Right lobe of liver (tissue), 6 donors: ENCODE results near the gene STK32B. TPM values are rescaled to one million over a fixed set of nuclear protein-coding genes. Genes with fewer than 3 reads are reported as not detected.

Experiments
- ATAC-seq, 4 donors: fragments of 200-7000 bp; cut with Tn5 transposase; one replicate each; pipeline ENCODE4 v1.9.1; 2020; ENCODE audit warnings: mild to moderate bottlenecking in 4 of 4, moderate library complexity in 4 of 4
- DNase-seq, 3 donors: peaks; one replicate each; pipeline ENCODE4 v3.0.0-alpha.2; 2020
- H3K27ac ChIP-seq, 3 donors: fragments of 200-600 bp; one replicate each; pipeline ENCODE4 v1.8.0; 2022
- H3K27me3 ChIP-seq, 2 donors: fragments of 200-600 bp; one replicate each; pipeline ENCODE4 v1.8.0; 2022
- H3K36me3 ChIP-seq, 4 donors: fragments of 200-600 bp; sonication (generic) in 1 of 4; one replicate each; pipeline versions ENCODE4 v1.5.1 to v1.8.0; 2017 to 2022; ENCODE audit warnings: control low read depth in 1 of 4
- H3K4me1 ChIP-seq, 4 donors: fragments of 200-600 bp; sonication (generic) in 1 of 4; one replicate each; pipeline versions ENCODE4 v1.5.1 to v1.8.0; 2017 to 2022; ENCODE audit warnings: control low read depth in 1 of 4
- H3K4me3 ChIP-seq, 3 donors: fragments of 200-600 bp; one replicate each; pipeline ENCODE4 v1.8.0; 2022
- H3K9me3 ChIP-seq, 4 donors: fragments of 200-600 bp; sonication (generic) in 1 of 4; one replicate each; pipeline versions ENCODE4 v1.5.1 to v1.8.0; 2017 to 2022; ENCODE audit warnings: control low read depth in 1 of 4
- POLR2A ChIP-seq: fragments of 450-650 bp; IDR thresholded peaks from one replicate; pipeline ENCODE4 v1.6.1; 2017; ENCODE audit warnings: antibody characterized with exemption, mild to moderate bottlenecking
- WGBS: methylation state at CpG from one replicate; pipeline ENCODE4 v1.1.6; 2018; ENCODE audit warnings: low coverage, low lambda C conversion rate; ENCODE audit not compliant: insufficient coverage; ENCODE audit errors: missing lambda C conversion rate; 5-methylcytosine and 5-hydroxymethylcytosine counted together
- intact Hi-C, 2 donors: fragments of 100-400 bp; cut with DNase I; formaldehyde crosslinking; loops; one replicate each; pipeline versions ENCODE4 v1.11.2 to v1.14.1; 2022
- total RNA-seq, 6 experiments: library from RNA; depleted of rRNA in 2 of 6; stranded (reverse); fragments of >200 nt in 2 of 6; fragmentation: NEBNext Ultra II Directional in 3 of 6; extraction: Animal tissue kit (Norgen Biotek cat#: 25700) in 3 of 6; gene quantifications; one replicate each; pipeline versions ENCODE4 v1.1.0 to v1.2.4, GENCODE V29; 2016 to 2023
- TF ChIP-seq, protein P1 (sequence below), 4 donors: fragments of 200-600 bp in 3 of 4; fragments of 450-650 bp in 1 of 4; IDR thresholded peaks; one replicate each; pipeline versions ENCODE4 v1.5.1 to v1.8.0; 2016 to 2022; ENCODE audit warnings: antibody characterized with exemption in 4 of 4, mild to moderate bottlenecking in 2 of 4
- donor health status: DM: no; HTN: yes; CAD: no.
- donor health status: DM: no; HTN: no; CAD: no.
- donor health status: DM: no; HTN: no; CAD: no.
- donor health status: DM: no; HTN: yes; CAD: no.
- donor health status: DM: no; HTN: yes; CAD: no.

STK32B gene
- total RNA-seq, 6 experiments from 2014 or later = 0.05 to 0.07 TPM; not detected in 4

DNA sequence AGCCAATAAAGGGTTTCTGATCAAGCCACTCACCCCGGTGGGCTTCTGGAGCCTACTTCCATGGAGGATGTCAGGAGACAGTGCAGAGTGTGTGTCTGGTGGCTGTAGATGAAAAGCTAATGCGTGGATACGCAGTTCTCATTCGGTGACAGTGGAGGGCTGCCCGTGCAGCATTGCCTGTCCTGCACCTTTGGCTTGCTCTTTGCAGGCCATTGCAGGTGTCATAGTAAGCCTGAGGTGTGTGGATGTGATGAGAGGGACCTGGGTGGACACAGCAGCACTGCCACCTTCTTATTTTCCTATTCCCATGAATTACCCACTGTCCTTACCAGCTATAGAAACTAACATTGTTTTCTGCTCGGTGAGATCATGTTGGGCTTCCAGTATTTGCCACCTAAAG lies 101.2 kb downstream of the STK32B start:
- no peak overlapping the region for H3K27ac ChIP-seq
- H3K4me1 ChIP-seq = no peaks in the 10 kb centered on the region
- TF ChIP-seq POLR2A = no peak
- TF ChIP-seq, protein P1, sequence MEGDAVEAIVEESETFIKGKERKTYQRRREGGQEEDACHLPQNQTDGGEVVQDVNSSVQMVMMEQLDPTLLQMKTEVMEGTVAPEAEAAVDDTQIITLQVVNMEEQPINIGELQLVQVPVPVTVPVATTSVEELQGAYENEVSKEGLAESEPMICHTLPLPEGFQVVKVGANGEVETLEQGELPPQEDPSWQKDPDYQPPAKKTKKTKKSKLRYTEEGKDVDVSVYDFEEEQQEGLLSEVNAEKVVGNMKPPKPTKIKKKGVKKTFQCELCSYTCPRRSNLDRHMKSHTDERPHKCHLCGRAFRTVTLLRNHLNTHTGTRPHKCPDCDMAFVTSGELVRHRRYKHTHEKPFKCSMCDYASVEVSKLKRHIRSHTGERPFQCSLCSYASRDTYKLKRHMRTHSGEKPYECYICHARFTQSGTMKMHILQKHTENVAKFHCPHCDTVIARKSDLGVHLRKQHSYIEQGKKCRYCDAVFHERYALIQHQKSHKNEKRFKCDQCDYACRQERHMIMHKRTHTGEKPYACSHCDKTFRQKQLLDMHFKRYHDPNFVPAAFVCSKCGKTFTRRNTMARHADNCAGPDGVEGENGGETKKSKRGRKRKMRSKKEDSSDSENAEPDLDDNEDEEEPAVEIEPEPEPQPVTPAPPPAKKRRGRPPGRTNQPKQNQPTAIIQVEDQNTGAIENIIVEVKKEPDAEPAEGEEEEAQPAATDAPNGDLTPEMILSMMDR (IDR thresholded peaks at IDR 0.05) = no peak
- no peaks in the 10 kb centered on the region for H3K36me3 ChIP-seq
- no peak overlapping the region for H3K4me3 ChIP-seq
- no peaks in the 10 kb centered on the region for H3K27me3 ChIP-seq
- intact Hi-C loops = no loop called here
- DNase-seq (no peak), ATAC-seq (no peak)
- H3K9me3 ChIP-seq = no peaks in the 10 kb centered on the region
- WGBS = 48% methylated on average over 2 of the region's 6 CpGs

DNA sequence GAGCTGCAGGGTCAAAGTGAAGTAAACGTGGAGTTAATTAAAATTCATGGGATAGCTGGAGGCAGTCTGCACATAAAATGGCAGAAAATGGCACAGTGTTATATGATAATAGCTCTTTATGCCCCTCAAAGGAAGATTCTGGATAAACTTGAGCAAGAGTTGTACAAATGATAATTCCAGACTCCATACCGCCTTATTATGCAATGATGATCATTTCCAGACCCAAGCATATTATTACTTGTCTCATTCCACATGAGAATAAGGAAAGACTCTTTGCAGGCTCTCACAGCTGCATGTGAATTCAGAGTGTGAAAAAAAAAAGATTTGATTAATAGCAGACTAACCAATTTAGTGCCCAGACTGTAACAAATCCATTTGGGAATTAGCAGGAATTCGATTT lies 105.4 kb downstream of the STK32B start:
- Histone ChIP-seq H3K27ac (no peak overlapping the region), H3K4me1 (no peaks in the 10 kb centered on the region), H3K27me3 (no peaks in the 10 kb centered on the region), H3K4me3 (no peak overlapping the region), H3K36me3 (no peaks in the 10 kb centered on the region), H3K9me3 (no peaks in the 10 kb centered on the region)
- 34% methylated on average over 3 of the region's 3 CpGs for WGBS
- DNase-seq (no peak), ATAC-seq (no peak)
- intact Hi-C loops = no loop called here
- no peak for TF ChIP-seq POLR2A
- TF ChIP-seq, protein P1 (IDR thresholded peaks at IDR 0.05) = no peak

DNA sequence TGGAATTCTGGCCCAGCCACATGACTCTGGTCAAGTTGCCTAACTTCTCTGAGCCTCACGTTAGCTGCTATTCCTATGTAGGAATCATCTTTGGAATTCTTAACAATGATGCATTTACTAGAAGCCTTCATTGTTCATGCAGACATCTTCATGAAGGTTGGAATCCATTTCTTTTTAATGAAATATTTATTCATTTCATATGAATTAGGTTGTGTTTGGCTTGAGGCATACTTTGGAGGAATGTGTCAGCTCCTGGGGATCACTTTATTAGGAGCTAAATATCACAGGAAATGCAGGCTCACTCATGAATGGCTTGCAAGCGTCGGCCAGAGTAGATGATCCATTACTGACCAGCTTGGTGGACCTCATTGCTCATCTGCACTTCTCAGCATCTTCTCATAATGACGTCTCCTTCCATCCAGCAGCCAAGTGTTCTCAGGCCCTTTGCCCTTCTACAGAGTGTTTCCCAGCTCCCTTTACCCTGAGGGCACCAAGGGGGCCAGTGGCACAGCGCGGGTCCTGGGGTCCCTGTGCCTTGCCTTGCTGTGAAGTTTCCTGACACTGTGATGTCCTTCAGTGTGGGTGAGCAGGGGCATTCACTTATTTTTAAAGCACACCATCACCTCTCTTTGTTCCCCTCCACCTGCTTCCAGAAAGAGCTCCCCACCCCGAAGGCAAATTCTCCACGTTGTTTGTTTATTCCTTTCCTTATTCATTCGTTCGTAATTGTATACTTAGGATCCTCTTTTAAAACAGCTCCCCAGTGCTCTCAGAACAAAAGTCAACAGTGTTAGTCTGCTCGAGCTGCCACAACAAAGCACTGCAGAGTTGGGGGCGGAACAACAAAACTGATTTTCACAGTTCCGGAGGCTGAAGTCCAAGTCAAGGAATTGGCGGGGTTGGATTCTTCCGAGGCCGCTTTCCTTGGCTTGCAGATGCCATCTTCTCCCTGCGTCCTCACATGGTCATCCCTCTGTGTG lies 106.8 kb downstream of the STK32B start:
- H3K4me3 ChIP-seq = no peak overlapping the region
- no peak for DNase-seq
- intact Hi-C loops = no loop called here
- 30% methylated on average over 13 of the region's 17 CpGs for WGBS
- H3K27me3 ChIP-seq = no peaks in the 10 kb centered on the region
- no peaks in the 10 kb centered on the region for H3K9me3 ChIP-seq
- ATAC-seq = no peak
- H3K36me3 ChIP-seq = no peaks in the 10 kb centered on the region
- no peak for TF ChIP-seq POLR2A
- TF ChIP-seq, protein P1 (IDR thresholded peaks at IDR 0.05) = no peak
- H3K4me1 ChIP-seq = no peaks in the 10 kb centered on the region
- no peak overlapping the region for H3K27ac ChIP-seq

DNA sequence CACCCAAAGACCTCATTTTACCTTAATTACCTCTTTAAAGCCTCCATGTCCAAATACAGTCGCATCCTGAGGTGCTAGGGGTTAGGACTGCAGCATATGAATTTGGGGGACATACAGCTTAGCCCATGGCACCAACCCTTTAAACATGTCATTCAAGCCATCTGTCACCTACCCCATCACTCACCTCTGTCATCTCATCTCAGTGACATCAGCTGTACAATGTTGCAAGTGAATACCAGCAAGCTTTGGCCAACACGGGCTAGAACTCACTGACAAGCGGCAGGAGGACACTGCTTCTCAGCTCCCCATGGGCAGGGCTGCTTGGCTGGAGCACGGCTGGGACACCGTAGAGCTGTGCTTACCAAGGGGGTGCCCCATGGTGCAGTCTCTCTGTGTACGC lies 107.5 kb downstream of the STK32B start:
- Histone ChIP-seq H3K27me3 (no peaks in the 10 kb centered on the region), H3K4me3 (no peak overlapping the region), H3K27ac (no peak overlapping the region), H3K4me1 (no peaks in the 10 kb centered on the region), H3K9me3 (no peaks in the 10 kb centered on the region), H3K36me3 (no peaks in the 10 kb centered on the region)
- TF ChIP-seq POLR2A = no peak
- TF ChIP-seq, protein P1 (IDR thresholded peaks at IDR 0.05) = no peak
- intact Hi-C loops = no loop called here
- DNase-seq (no peak), ATAC-seq (no peak)
- WGBS = 70% methylated on average over 3 of the region's 6 CpGs
